Neural cell (in vitro differentiated cells): ENCODE results near the gene HOGA1. TPM values are rescaled to one million over a fixed set of nuclear protein-coding genes. Genes with fewer than 3 reads are reported as not detected.

Experiments
- H2AFZ ChIP-seq: fragments of 200-600, 300-800 bp; sonication (generic), shearing (Covaris generic); 2 replicates; pipeline ENCODE4 v1.6.0; 2014; ENCODE audit warnings: low read depth, mild to moderate bottlenecking, antibody characterized with exemption, low read length, moderate library complexity
- H3F3A ChIP-seq: fragments of 200-600 bp; shearing (Covaris generic); 2 replicates; pipeline ENCODE4 v1.6.1; 2016; ENCODE audit warnings: mild to moderate bottlenecking, moderate library complexity, mixed read lengths, antibody characterized with exemption, low read length; ENCODE audit not compliant: insufficient read depth, poor library complexity, severe bottlenecking
- H3K27ac ChIP-seq: fragments of 200-600, 300-800 bp; sonication (generic), shearing (Covaris generic); 2 replicates; pipeline ENCODE4 v1.5.1; 2014; ENCODE audit warnings: mild to moderate bottlenecking, low read length, moderate library complexity
- H3K27me3 ChIP-seq: fragments of 300-800, 200-600 bp; sonication (generic), shearing (Covaris generic); 2 replicates; pipeline ENCODE4 v1.6.0; 2014; ENCODE audit warnings: mild to moderate bottlenecking, low read depth, low read length, moderate library complexity; ENCODE audit not compliant: insufficient read depth
- H3K36me3 ChIP-seq: fragments of 300-800, 200-600 bp; sonication (generic), shearing (Covaris generic); 2 replicates; pipeline ENCODE4 v1.5.1; 2014; ENCODE audit warnings: mild to moderate bottlenecking, antibody characterized with exemption, low read length, moderate library complexity; ENCODE audit not compliant: insufficient read depth
- H3K4me2 ChIP-seq: fragments of 300-800, 200-600 bp; sonication (generic), shearing (Covaris generic); 2 replicates; pipeline ENCODE4 v1.6.0; 2014; ENCODE audit warnings: mild to moderate bottlenecking, low read length
- H3K4me3 ChIP-seq: fragments of 300-800, 200-600 bp; sonication (generic), shearing (Covaris generic); 2 replicates; pipeline ENCODE4 v1.5.1; 2014; ENCODE audit warnings: mild to moderate bottlenecking, low read length, moderate library complexity
- H3K79me2 ChIP-seq: fragments of 200-600 bp; shearing (Covaris generic); replicated peaks from 2 replicates; pipeline ENCODE4 v1.6.0; 2014; ENCODE audit warnings: mild to moderate bottlenecking, low read length, moderate library complexity; ENCODE audit not compliant: insufficient read depth
- H3K9ac ChIP-seq: fragments of 300-800, 200-600 bp; sonication (generic), shearing (Covaris generic); 2 replicates; pipeline ENCODE4 v1.6.1; 2016; ENCODE audit warnings: mild to moderate bottlenecking, low read length, mixed read lengths
- H3K9me2 ChIP-seq: fragments of 200-600 bp; shearing (Covaris generic); 2 replicates; pipeline ENCODE4 v1.6.1; 2016; ENCODE audit warnings: mild to moderate bottlenecking, low read length, mixed read lengths; ENCODE audit not compliant: insufficient read depth
- H3K9me3 ChIP-seq: fragments of 200-600, 300-800 bp; sonication (generic), shearing (Covaris generic); 2 replicates; pipeline ENCODE4 v1.6.1; 2016; ENCODE audit warnings: mild to moderate bottlenecking, mixed run types, low read length, moderate library complexity, mixed read lengths
- H4K20me1 ChIP-seq: fragments of 200-600 bp; shearing (Covaris generic); 2 replicates; pipeline ENCODE4 v1.6.1; 2016; ENCODE audit warnings: mild to moderate bottlenecking, mixed run types; ENCODE audit not compliant: insufficient read depth
- EP300 ChIP-seq: fragments of 450-650 bp; conservative IDR thresholded peaks from 2 replicates; pipeline ENCODE4 v1.6.1; 2014; ENCODE audit warnings: antibody characterized with exemption, mild to moderate bottlenecking, moderate library complexity; ENCODE audit not compliant: poor library complexity, severe bottlenecking
- EZH2 ChIP-seq: fragments of 200-600, 300-800 bp; shearing (Covaris generic), sonication (generic); IDR thresholded peaks from 2 replicates; pipeline ENCODE4 v1.6.1; 2014; ENCODE audit warnings: antibody characterized with exemption, low read length, borderline replicate concordance, mild to moderate bottlenecking; ENCODE audit not compliant: insufficient read depth, poor library complexity, severe bottlenecking
- MXI1 ChIP-seq: fragments of 450-650 bp; conservative IDR thresholded peaks from 2 replicates; pipeline ENCODE4 v1.6.1; 2014; ENCODE audit warnings: antibody characterized with exemption, mild to moderate bottlenecking; ENCODE audit not compliant: poor library complexity, severe bottlenecking
- POLR2AphosphoS5 ChIP-seq: IDR thresholded peaks from 2 replicates; pipeline ENCODE4 v1.6.1; 2012
- RAD21 ChIP-seq: fragments of 450-650 bp; conservative IDR thresholded peaks from 2 replicates; pipeline ENCODE4 v1.6.1; 2014; ENCODE audit warnings: antibody characterized with exemption, mild to moderate bottlenecking, moderate library complexity
- SMC3 ChIP-seq: fragments of 450-650 bp; conservative IDR thresholded peaks from 2 replicates; pipeline ENCODE4 v1.6.1; 2014; ENCODE audit warnings: antibody characterized with exemption, mild to moderate bottlenecking, moderate library complexity; ENCODE audit not compliant: poor library complexity
- TAF1 ChIP-seq: IDR thresholded peaks from 2 replicates; pipeline ENCODE4 v1.6.1; 2012; ENCODE audit warnings: low read depth
- polyA plus RNA-seq: library from polyadenylated mRNA; depleted of rRNA; stranded (reverse); fragments of >200 nt; gene quantifications from 2 replicates; pipeline ENCODE4 v1.2.3, GENCODE V29; 2014
- TF ChIP-seq, protein P1 (sequence below): IDR thresholded peaks from 2 replicates; pipeline ENCODE4 v1.6.1; 2012; ENCODE audit warnings: borderline replicate concordance
- TF ChIP-seq, protein P2 (sequence below): fragments of 450-650 bp; IDR thresholded peaks from 2 replicates; pipeline ENCODE4 v1.5.1; 2014; ENCODE audit warnings: antibody characterized with exemption, mild to moderate bottlenecking, moderate library complexity; ENCODE audit not compliant: poor library complexity, severe bottlenecking

HOGA1 gene
- polyA plus RNA-seq, 1 donor from 2014 or later = not detected

DNA sequence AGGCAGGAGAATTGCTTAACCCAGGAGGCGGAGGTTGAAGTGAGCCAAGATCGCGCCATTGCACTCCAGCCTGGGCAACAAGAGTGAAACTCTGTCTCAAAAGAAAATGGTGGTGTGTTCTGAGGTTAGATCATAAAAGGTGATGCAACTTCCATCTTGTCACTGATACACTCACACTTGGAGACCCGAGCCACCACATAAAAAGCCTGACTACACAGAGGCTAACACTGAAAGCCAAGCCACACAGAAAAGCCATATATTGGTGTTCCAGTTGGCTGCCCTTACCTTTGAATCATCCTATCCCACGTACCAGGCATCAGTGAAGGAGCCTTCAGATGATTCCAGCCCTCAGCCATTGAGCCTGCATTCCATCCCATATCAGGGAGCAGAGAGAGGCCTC is 45.1 kb downstream of the HOGA1 start:
- Histone ChIP-seq H3K9ac (no peak overlapping the region), H3F3A (no peaks in the 10 kb centered on the region), H3K36me3 (no peaks in the 10 kb centered on the region), H3K27ac (no peak overlapping the region), H3K4me3 (no peak overlapping the region), H4K20me1 (no peaks in the 10 kb centered on the region), H2AFZ (no peak overlapping the region), H3K9me3 (no peaks in the 10 kb centered on the region), H3K79me2 (peaks cover 29% of the 10 kb centered on the region), H3K9me2 (no peaks in the 10 kb centered on the region), H3K27me3 (no peaks in the 10 kb centered on the region), H3K4me2 (no peak overlapping the region)
- TF ChIP-seq EP300 (no peak), EZH2 (no peak), MXI1 (no peak), SMC3 (no peak), TAF1 (no peak), RAD21 (no peak), POLR2AphosphoS5 (no peak)
- TF ChIP-seq, protein P1, sequence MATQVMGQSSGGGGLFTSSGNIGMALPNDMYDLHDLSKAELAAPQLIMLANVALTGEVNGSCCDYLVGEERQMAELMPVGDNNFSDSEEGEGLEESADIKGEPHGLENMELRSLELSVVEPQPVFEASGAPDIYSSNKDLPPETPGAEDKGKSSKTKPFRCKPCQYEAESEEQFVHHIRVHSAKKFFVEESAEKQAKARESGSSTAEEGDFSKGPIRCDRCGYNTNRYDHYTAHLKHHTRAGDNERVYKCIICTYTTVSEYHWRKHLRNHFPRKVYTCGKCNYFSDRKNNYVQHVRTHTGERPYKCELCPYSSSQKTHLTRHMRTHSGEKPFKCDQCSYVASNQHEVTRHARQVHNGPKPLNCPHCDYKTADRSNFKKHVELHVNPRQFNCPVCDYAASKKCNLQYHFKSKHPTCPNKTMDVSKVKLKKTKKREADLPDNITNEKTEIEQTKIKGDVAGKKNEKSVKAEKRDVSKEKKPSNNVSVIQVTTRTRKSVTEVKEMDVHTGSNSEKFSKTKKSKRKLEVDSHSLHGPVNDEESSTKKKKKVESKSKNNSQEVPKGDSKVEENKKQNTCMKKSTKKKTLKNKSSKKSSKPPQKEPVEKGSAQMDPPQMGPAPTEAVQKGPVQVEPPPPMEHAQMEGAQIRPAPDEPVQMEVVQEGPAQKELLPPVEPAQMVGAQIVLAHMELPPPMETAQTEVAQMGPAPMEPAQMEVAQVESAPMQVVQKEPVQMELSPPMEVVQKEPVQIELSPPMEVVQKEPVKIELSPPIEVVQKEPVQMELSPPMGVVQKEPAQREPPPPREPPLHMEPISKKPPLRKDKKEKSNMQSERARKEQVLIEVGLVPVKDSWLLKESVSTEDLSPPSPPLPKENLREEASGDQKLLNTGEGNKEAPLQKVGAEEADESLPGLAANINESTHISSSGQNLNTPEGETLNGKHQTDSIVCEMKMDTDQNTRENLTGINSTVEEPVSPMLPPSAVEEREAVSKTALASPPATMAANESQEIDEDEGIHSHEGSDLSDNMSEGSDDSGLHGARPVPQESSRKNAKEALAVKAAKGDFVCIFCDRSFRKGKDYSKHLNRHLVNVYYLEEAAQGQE = no peak
- TF ChIP-seq, protein P2, sequence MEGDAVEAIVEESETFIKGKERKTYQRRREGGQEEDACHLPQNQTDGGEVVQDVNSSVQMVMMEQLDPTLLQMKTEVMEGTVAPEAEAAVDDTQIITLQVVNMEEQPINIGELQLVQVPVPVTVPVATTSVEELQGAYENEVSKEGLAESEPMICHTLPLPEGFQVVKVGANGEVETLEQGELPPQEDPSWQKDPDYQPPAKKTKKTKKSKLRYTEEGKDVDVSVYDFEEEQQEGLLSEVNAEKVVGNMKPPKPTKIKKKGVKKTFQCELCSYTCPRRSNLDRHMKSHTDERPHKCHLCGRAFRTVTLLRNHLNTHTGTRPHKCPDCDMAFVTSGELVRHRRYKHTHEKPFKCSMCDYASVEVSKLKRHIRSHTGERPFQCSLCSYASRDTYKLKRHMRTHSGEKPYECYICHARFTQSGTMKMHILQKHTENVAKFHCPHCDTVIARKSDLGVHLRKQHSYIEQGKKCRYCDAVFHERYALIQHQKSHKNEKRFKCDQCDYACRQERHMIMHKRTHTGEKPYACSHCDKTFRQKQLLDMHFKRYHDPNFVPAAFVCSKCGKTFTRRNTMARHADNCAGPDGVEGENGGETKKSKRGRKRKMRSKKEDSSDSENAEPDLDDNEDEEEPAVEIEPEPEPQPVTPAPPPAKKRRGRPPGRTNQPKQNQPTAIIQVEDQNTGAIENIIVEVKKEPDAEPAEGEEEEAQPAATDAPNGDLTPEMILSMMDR = no peak

DNA sequence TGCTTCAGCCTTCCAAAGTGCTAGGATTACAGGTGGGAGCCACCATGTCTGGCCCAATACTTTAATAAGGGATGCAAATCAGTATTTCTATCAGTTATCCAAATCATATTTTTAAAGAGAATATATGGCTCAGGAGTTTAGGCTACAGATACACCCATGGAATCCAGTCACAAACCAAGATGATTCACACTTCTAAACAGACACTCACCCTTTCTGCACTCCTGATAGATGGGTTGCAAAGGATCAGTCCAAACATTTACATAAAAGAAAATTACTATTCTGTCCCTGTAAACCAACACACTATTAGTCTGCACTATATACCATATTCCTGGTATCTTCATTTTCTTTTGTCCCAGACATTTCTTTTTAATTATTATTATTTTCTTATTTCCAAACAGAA is 46.9 kb downstream of the HOGA1 start:
- no peaks in the 10 kb centered on the region for H4K20me1 ChIP-seq
- TF ChIP-seq TAF1 (no peak), SMC3 (no peak), EP300 (no peak)
- TF ChIP-seq, protein P1 = no peak
- no peaks in the 10 kb centered on the region for H3K9me3 ChIP-seq
- no peak overlapping the region for H3K27ac ChIP-seq
- H3K4me2 ChIP-seq = no peak overlapping the region
- H3K9ac ChIP-seq = no peak overlapping the region
- no peaks in the 10 kb centered on the region for H3K36me3 ChIP-seq
- no peaks in the 10 kb centered on the region for H3F3A ChIP-seq
- no peak overlapping the region for H2AFZ ChIP-seq
- H3K4me3 ChIP-seq = peak overlapping the region; percentile 76
- no peaks in the 10 kb centered on the region for H3K9me2 ChIP-seq
- H3K79me2 ChIP-seq = peaks cover 25% of the 10 kb centered on the region
- H3K27me3 ChIP-seq = no peaks in the 10 kb centered on the region
